Measurements from ENCODE around the gene LEF1. TPM values are rescaled to one million over a fixed set of nuclear protein-coding genes. Genes with fewer than 3 reads are reported as not detected.

The LEF1 gene
- total RNA-seq, 1 experiment from 2014 or later = 2.0 TPM

- no TSS peak for BruUV-seq (replicated peaks)
- H3K4me3 Mint-ChIP-seq (ENCODE audit: unreplicated experiment) = no peak overlapping the region
- no peaks in the 10 kb centered on the region for H3K36me3 Mint-ChIP-seq (ENCODE audit: insufficient read depth, unreplicated experiment)
- no peak for TF ChIP-seq CTCF (IDR thresholded peaks at IDR 0.05; ENCODE audit: unreplicated experiment)
- H3K27me3 Mint-ChIP-seq (ENCODE audit: insufficient read depth, unreplicated experiment) = no peaks in the 10 kb centered on the region
- peaks cover 6% of the 10 kb centered on the region for H3K4me1 Mint-ChIP-seq (ENCODE audit: insufficient read depth, unreplicated experiment)
- no peak overlapping the region for H3K27ac Mint-ChIP-seq (ENCODE audit: low read depth, unreplicated experiment)
- CTCF ChIA-PET = interaction anchor here (0.6 to 6.5 kb wide), 25 partner anchors 8 to 595 kb away, joined by 3 to 128 read pairs (median 4); partner anchors contain the start of gene LEF1
- no peak for DNase-seq (ENCODE audit: unreplicated experiment)
- POLR2A ChIA-PET = interaction anchor here (0.8 kb wide), 1 partner anchor 59 kb away, joined by 4 read pairs; no protein-coding TSS in a partner anchor
- intact Hi-C loops (cut with micrococcal nuclease) = loop anchor here (1.0 kb wide), 2 partner anchors 432 to 511 kb away; no protein-coding TSS in a partner anchor
- no peaks in the 10 kb centered on the region for H3K9me3 Mint-ChIP-seq (ENCODE audit: unreplicated experiment)
These were observed 107.9 kb downstream of the LEF1 start for GRCh38 chr4:108060686-108061321.

- H3K27me3 Mint-ChIP-seq (ENCODE audit: insufficient read depth, unreplicated experiment) = no peaks in the 10 kb centered on the region
These were observed 108.6 kb downstream of the LEF1 start for GRCh38 chr4:108060164-108060563.

GRCh38 chr4:108058685-108059440 lies 109.9 kb downstream of the LEF1 start:
- TF ChIP-seq CTCF (IDR thresholded peaks at IDR 0.05; ENCODE audit: unreplicated experiment) = no peak
- intact Hi-C loops (cut with micrococcal nuclease) = no loop called here
- ChIA-PET POLR2A (interaction anchor here (1.2 to 1.8 kb wide), 3 partner anchors 12 to 573 kb away, joined by 3 to 6 read pairs (median 4); no protein-coding TSS in a partner anchor), CTCF (interaction anchor here (0.7 to 6.5 kb wide), 19 partner anchors 10 to 524 kb away, joined by 3 to 128 read pairs (median 7); no protein-coding TSS in a partner anchor)
- no TSS peak for BruUV-seq (replicated peaks)
- Mint-ChIP-seq H3K36me3 (ENCODE audit: insufficient read depth, unreplicated experiment) (no peaks in the 10 kb centered on the region), H3K4me3 (ENCODE audit: unreplicated experiment) (no peak overlapping the region), H3K27me3 (ENCODE audit: insufficient read depth, unreplicated experiment) (no peaks in the 10 kb centered on the region), H3K9me3 (ENCODE audit: unreplicated experiment) (no peaks in the 10 kb centered on the region), H3K27ac (ENCODE audit: low read depth, unreplicated experiment) (peak overlapping the region; percentile 25), H3K4me1 (ENCODE audit: insufficient read depth, unreplicated experiment) (peaks cover 6% of the 10 kb centered on the region)
- DNase-seq (ENCODE audit: unreplicated experiment) = peak; percentile 55

More at GRCh38 chr4:108060164-108060563, 108.6 kb downstream of the LEF1 start:
- BruUV-seq (replicated peaks) = no TSS peak
- Mint-ChIP-seq H3K4me3 (ENCODE audit: unreplicated experiment) (no peak overlapping the region), H3K4me1 (ENCODE audit: insufficient read depth, unreplicated experiment) (peaks cover 6% of the 10 kb centered on the region), H3K27ac (ENCODE audit: low read depth, unreplicated experiment) (no peak overlapping the region), H3K9me3 (ENCODE audit: unreplicated experiment) (no peaks in the 10 kb centered on the region), H3K36me3 (ENCODE audit: insufficient read depth, unreplicated experiment) (no peaks in the 10 kb centered on the region)
- TF ChIP-seq CTCF (IDR thresholded peaks at IDR 0.05; ENCODE audit: unreplicated experiment) = peak; percentile 38
- POLR2A ChIA-PET = interaction anchor here (0.6 to 1.8 kb wide), 4 partner anchors 58 to 772 kb away, joined by 3 to 4 read pairs (median 4); partner anchors contain the start of gene RPL34
- CTCF ChIA-PET = interaction anchor here (0.6 to 6.5 kb wide), 38 partner anchors 9 to 596 kb away, joined by 3 to 128 read pairs (median 4); partner anchors contain the start of gene LEF1
- peak; percentile 45 for DNase-seq (ENCODE audit: unreplicated experiment)
- intact Hi-C loops (cut with micrococcal nuclease) = loop anchor here (1.0 kb wide), 2 partner anchors 433 to 512 kb away; no protein-coding TSS in a partner anchor

- no peak overlapping the region for H3K27ac Mint-ChIP-seq (ENCODE audit: low read depth, unreplicated experiment)
- no peaks in the 10 kb centered on the region for H3K36me3 Mint-ChIP-seq (ENCODE audit: insufficient read depth, unreplicated experiment)
- no peak for DNase-seq (ENCODE audit: unreplicated experiment)
- peaks cover 6% of the 10 kb centered on the region for H3K4me1 Mint-ChIP-seq (ENCODE audit: insufficient read depth, unreplicated experiment)
- no peaks in the 10 kb centered on the region for H3K9me3 Mint-ChIP-seq (ENCODE audit: unreplicated experiment)
- POLR2A ChIA-PET = no interaction called here
- CTCF ChIA-PET = interaction anchor here (0.8 to 3.4 kb wide), 5 partner anchors 10 to 518 kb away, joined by 3 to 17 read pairs (median 7); no protein-coding TSS in a partner anchor
- no peak for TF ChIP-seq CTCF (IDR thresholded peaks at IDR 0.05; ENCODE audit: unreplicated experiment)
- H3K4me3 Mint-ChIP-seq (ENCODE audit: unreplicated experiment) = no peak overlapping the region
- H3K27me3 Mint-ChIP-seq (ENCODE audit: insufficient read depth, unreplicated experiment) = no peaks in the 10 kb centered on the region
- BruUV-seq (replicated peaks) = no TSS peak
- intact Hi-C loops (cut with micrococcal nuclease) = no loop called here
These were observed 112.3 kb downstream of the LEF1 start for GRCh38 chr4:108056418-108056817.
